Activated CD8-positive, alpha-beta T cell treated with anti-CD3 and anti-CD28 coated beads for 36 hours (primary cell): Measurements from ENCODE around the gene CNIH3. TPM values are rescaled to one million over a fixed set of nuclear protein-coding genes. Genes with fewer than 3 reads are reported as not detected.

Experiments
- ATAC-seq: fragments of 200-7000 bp; cut with Tn5 transposase; one replicate; pipeline ENCODE4 v1.10.0; 2021; ENCODE audit warnings: mild to moderate bottlenecking, moderate library complexity
- CTCF ChIA-PET: fragments of 350-600 bp; sonication (Branson Sonifier 250); formaldehyde crosslinking; loops from one replicate; lab custom pipeline; 2021; ENCODE audit warnings: antibody characterized with exemption; lab: Charles Lee
- POLR2A ChIA-PET: fragments of 350-600 bp; sonication (Branson Sonifier 250); formaldehyde crosslinking; loops from one replicate; lab custom pipeline; 2021; ENCODE audit warnings: antibody characterized with exemption; lab: Charles Lee
- DNase-seq: peaks from one replicate; pipeline ENCODE4 v3.0.0-alpha.2; 2020
- H3K27ac Mint-ChIP-seq: one replicate; pipeline ENCODE4 v1.8.0; 2021; ENCODE audit warnings: mild to moderate bottlenecking, mixed read lengths
- H3K27me3 Mint-ChIP-seq: one replicate; pipeline ENCODE4 v1.8.0; 2021; ENCODE audit warnings: mixed read lengths
- H3K36me3 Mint-ChIP-seq: one replicate; pipeline ENCODE4 v1.8.0; 2021; ENCODE audit warnings: low read depth, mixed read lengths
- H3K4me1 Mint-ChIP-seq: one replicate; pipeline ENCODE4 v1.8.0; 2021; ENCODE audit warnings: low read depth, mixed read lengths
- H3K4me3 Mint-ChIP-seq: one replicate; pipeline ENCODE4 v1.8.0; 2021; ENCODE audit warnings: mild to moderate bottlenecking, moderate library complexity, mixed read lengths
- H3K9me3 Mint-ChIP-seq: one replicate; pipeline ENCODE4 v1.8.0; 2021; ENCODE audit warnings: mixed read lengths
- CTCF ChIP-seq: fragments of 200-600 bp; IDR thresholded peaks from one replicate; pipeline ENCODE4 v1.8.0; 2022; ENCODE audit warnings: antibody characterized with exemption, mild to moderate bottlenecking
- intact Hi-C: fragments of 100-400 bp; cut with micrococcal nuclease; formaldehyde crosslinking; loops from one replicate; pipeline ENCODE4 v1.10.0; 2022
- total RNA-seq, 2 experiments: library from RNA; stranded (reverse); gene quantifications; one replicate each; pipeline ENCODE4 v1.2.3, GENCODE V29; 2021

Gene CNIH3
- total RNA-seq, 2 experiments from 2014 or later, result 1.6 to 2.1 TPM

- Mint-ChIP-seq H3K36me3 (peaks cover 4% of the 10 kb centered on the region), H3K27me3 (peaks cover 61% of the 10 kb centered on the region), H3K4me3 (no peak overlapping the region), H3K9me3 (peaks cover 12% of the 10 kb centered on the region), H3K27ac (no peak overlapping the region), H3K4me1 (peaks cover 57% of the 10 kb centered on the region)
- ChIA-PET POLR2A (no interaction called here), CTCF (no interaction called here)
- intact Hi-C loops, result loop anchor here (10.0 kb wide), 1 partner anchor 105 kb away; no protein-coding TSS in a partner anchor
- no peak for ATAC-seq
- no peak for TF ChIP-seq CTCF
- DNase-seq, result no peak
Observed at GRCh38 chr1:224620105-224620504, 4.0 kb downstream of the CNIH3 start.

GRCh38 chr1:224621813-224622682 lies 5.9 kb downstream of the CNIH3 start:
- ChIA-PET CTCF (interaction anchor here (1.0 kb wide), 1 partner anchor 22 kb away, joined by 4 read pairs; no protein-coding TSS in a partner anchor), POLR2A (no interaction called here)
- no peak for ATAC-seq
- H3K4me1 Mint-ChIP-seq, result peaks cover 51% of the 10 kb centered on the region
- peaks cover 4% of the 10 kb centered on the region for H3K36me3 Mint-ChIP-seq
- no peak for TF ChIP-seq CTCF
- peaks cover 48% of the 10 kb centered on the region for H3K27me3 Mint-ChIP-seq
- intact Hi-C loops, result loop anchor here (10.0 kb wide), 1 partner anchor 107 kb away; no protein-coding TSS in a partner anchor
- H3K27ac Mint-ChIP-seq, result no peak overlapping the region
- no peak for DNase-seq
- H3K9me3 Mint-ChIP-seq, result peaks cover 12% of the 10 kb centered on the region
- H3K4me3 Mint-ChIP-seq, result no peak overlapping the region

GRCh38 chr1:224622831-224623230 lies 6.7 kb downstream of the CNIH3 start:
- Mint-ChIP-seq H3K36me3 (peaks cover 4% of the 10 kb centered on the region), H3K4me1 (peaks cover 45% of the 10 kb centered on the region), H3K27me3 (peaks cover 42% of the 10 kb centered on the region), H3K4me3 (no peak overlapping the region), H3K9me3 (peaks cover 12% of the 10 kb centered on the region), H3K27ac (peak overlapping the region; percentile 91)
- no peak for DNase-seq
- ChIA-PET POLR2A (interaction anchor here (1.0 kb wide), 1 partner anchor 124 kb away, joined by 3 read pairs; no protein-coding TSS in a partner anchor), CTCF (interaction anchor here (1.0 to 3.5 kb wide), 2 partner anchors 21 to 109 kb away, joined by 4 to 18 read pairs; no protein-coding TSS in a partner anchor)
- intact Hi-C loops, result loop anchor here (10.0 kb wide), 1 partner anchor 108 kb away; no protein-coding TSS in a partner anchor
- TF ChIP-seq CTCF, result no peak
- no peak for ATAC-seq

- ChIA-PET POLR2A (interaction anchor here (1.0 kb wide), 1 partner anchor 125 kb away, joined by 3 read pairs; no protein-coding TSS in a partner anchor), CTCF (interaction anchor here (3.5 kb wide), 1 partner anchor 109 kb away, joined by 18 read pairs; no protein-coding TSS in a partner anchor)
- no peak for TF ChIP-seq CTCF
- peaks cover 4% of the 10 kb centered on the region for H3K36me3 Mint-ChIP-seq
- peak overlapping the region; percentile 91 for H3K27ac Mint-ChIP-seq
- intact Hi-C loops, result loop anchor here (10.0 kb wide), 1 partner anchor 109 kb away; no protein-coding TSS in a partner anchor
- peak; percentile 42 for DNase-seq
- peak; percentile 50 for ATAC-seq
- H3K9me3 Mint-ChIP-seq, result peaks cover 12% of the 10 kb centered on the region
- peak overlapping the region; percentile 48 for H3K4me3 Mint-ChIP-seq
- H3K27me3 Mint-ChIP-seq, result peaks cover 37% of the 10 kb centered on the region
- peaks cover 41% of the 10 kb centered on the region for H3K4me1 Mint-ChIP-seq
Observed at GRCh38 chr1:224623310-224623714, 7.2 kb downstream of the CNIH3 start.
